DOHH2 (cell line): ENCODE data around the gene AFF2.

Source experiments
- EZH2phosphoT487 ChIP-seq: fragments of 200-600 bp; sonication (generic); IDR thresholded peaks from 2 replicates; pipeline ENCODE4 v1.6.1; 2017; ENCODE audit warnings: borderline replicate concordance, mild to moderate bottlenecking, antibody characterized with exemption, low read length, moderate library complexity, mixed read lengths
- TF ChIP-seq, protein P1 (sequence below): fragments of 200-600 bp; sonication (generic); IDR thresholded peaks from one replicate; pipeline ENCODE4 v1.5.1; 2014; ENCODE audit warnings: antibody characterized with exemption, mild to moderate bottlenecking, low read depth, low read length; ENCODE audit not compliant: poor library complexity, severe bottlenecking

GRCh38 chrX:149022485-149022884 lies 522.1 kb downstream of the AFF2 start:
- TF ChIP-seq, protein P1, sequence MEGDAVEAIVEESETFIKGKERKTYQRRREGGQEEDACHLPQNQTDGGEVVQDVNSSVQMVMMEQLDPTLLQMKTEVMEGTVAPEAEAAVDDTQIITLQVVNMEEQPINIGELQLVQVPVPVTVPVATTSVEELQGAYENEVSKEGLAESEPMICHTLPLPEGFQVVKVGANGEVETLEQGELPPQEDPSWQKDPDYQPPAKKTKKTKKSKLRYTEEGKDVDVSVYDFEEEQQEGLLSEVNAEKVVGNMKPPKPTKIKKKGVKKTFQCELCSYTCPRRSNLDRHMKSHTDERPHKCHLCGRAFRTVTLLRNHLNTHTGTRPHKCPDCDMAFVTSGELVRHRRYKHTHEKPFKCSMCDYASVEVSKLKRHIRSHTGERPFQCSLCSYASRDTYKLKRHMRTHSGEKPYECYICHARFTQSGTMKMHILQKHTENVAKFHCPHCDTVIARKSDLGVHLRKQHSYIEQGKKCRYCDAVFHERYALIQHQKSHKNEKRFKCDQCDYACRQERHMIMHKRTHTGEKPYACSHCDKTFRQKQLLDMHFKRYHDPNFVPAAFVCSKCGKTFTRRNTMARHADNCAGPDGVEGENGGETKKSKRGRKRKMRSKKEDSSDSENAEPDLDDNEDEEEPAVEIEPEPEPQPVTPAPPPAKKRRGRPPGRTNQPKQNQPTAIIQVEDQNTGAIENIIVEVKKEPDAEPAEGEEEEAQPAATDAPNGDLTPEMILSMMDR, result no peak
- TF ChIP-seq EZH2phosphoT487, result no peak
